Hypothalamus (tissue), 51 donors: Measurements from ENCODE around the gene TDO2.
A peak's percentile ranks its signal among the peaks of the same experiment; 100 is the strongest.

Experiments used
- DNase-seq, 51 donors: peaks; one replicate each; lab custom pipeline; 2025; lab: John Stamatoyannopoulos, UW

The TDO2 gene

GRCh38 chr4:155952501-155952901 is 49.0 kb downstream of the TDO2 start:
- peak in 1 of 51 donors; percentile 50 for DNase-seq

- peak in 50 of 51 donors; percentile 27 to 94 (median 67) for DNase-seq
Observed at GRCh38 chr4:155953151-155954117, 49.9 kb downstream of the TDO2 start, which contains the start of gene CTSO. CTSO (minus strand) TSS chr4:155953866; CDS start chr4:155953847, 19 bp downstream.

- peak in 3 of 51 donors; percentile 17 to 40 (median 19) for DNase-seq
Observed at GRCh38 chr4:155954118-155954685, 50.7 kb downstream of the TDO2 start.

GRCh38 chr4:155954939-155955338 is 51.4 kb downstream of the TDO2 start:
- no peak for DNase-seq

GRCh38 chr4:155956461-155956860 is 53.0 kb downstream of the TDO2 start:
- no peak for DNase-seq

- DNase-seq: peak in 1 of 51 donors; percentile 6
Observed at GRCh38 chr4:155959417-155959816, 55.9 kb downstream of the TDO2 start.

- peak in 1 of 51 donors; percentile 45 for DNase-seq
Observed at GRCh38 chr4:155960522-155960921, 57.0 kb downstream of the TDO2 start.

- no peak for DNase-seq
Observed at GRCh38 chr4:155961575-155961974, 58.1 kb downstream of the TDO2 start.

- no peak for DNase-seq
Observed at GRCh38 chr4:155962767-155963166, 59.3 kb downstream of the TDO2 start.

- peak in 1 of 51 donors; percentile 26 for DNase-seq
Observed at GRCh38 chr4:155964016-155964891, 60.8 kb downstream of the TDO2 start.

- DNase-seq: no peak
Observed at GRCh38 chr4:155966171-155966570, 62.7 kb downstream of the TDO2 start.

GRCh38 chr4:155966731-155967395 is 63.4 kb downstream of the TDO2 start:
- DNase-seq: peak in 2 of 51 donors; percentile 13 to 24
